Amniotic epithelial cell (primary cell): ENCODE results near the gene SLC22A1.
A peak's percentile ranks its signal among the peaks of the same experiment; 100 is the strongest.
"Not testable (repeated sequence)": the region's sequence is repeated elsewhere in the genome, so short reads cannot be mapped to it uniquely, and the experiment has no call there.

Source experiments
- DNase-seq: peaks from one replicate; pipeline ENCODE4 v3.0.0-alpha.2; 2010; ENCODE audit warnings: low read depth

The SLC22A1 gene

DNA sequence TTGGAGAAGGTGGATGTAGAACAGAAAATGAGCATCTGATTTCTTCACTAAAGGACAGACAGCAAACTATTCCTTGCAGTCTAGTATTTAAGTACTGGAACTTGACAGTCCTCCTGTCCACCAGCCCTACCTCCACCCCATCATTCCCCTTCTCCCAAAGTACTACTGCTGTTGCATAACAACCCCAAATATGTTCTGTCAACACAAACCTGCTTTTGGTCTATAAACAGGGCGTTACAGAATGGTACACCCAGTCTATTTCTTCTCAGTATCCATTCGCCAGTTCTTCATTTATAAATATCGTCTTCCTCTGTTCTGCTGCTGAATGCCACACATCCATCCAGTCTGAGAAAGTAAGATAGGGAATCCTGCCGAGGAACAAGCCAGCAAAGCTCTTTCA is 27.7 kb upstream of the SLC22A1 start:
- DNase-seq = no peak

- DNase-seq = no peak
Measured at GRCh38 chr6:160095146-160095845, 26.3 kb upstream of the SLC22A1 start.

- peak; percentile 12 for DNase-seq
Measured at GRCh38 chr6:160101277-160102205, 20.1 kb upstream of the SLC22A1 start.

DNA sequence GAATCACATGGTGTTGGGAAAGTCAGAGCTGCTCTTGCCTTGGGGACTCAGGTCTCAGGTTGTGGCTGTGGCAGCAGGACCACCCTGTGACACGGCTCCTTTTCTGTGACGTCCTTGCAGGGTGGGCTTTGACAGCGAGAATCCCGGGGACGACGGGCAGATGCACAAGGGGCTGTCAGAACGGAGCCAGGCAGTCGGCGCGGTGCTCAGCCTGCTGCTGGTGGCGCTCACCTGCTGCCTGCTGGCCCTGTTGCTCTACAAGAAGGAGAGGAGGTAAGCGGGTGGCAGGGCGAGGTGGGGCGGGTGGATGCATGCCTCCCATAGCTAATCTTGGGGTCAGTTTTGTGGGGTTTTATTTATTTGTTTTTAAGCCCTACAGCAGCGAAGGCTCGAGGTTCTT is 19.2 kb upstream of the SLC22A1 start:
- no peak for DNase-seq

DNA sequence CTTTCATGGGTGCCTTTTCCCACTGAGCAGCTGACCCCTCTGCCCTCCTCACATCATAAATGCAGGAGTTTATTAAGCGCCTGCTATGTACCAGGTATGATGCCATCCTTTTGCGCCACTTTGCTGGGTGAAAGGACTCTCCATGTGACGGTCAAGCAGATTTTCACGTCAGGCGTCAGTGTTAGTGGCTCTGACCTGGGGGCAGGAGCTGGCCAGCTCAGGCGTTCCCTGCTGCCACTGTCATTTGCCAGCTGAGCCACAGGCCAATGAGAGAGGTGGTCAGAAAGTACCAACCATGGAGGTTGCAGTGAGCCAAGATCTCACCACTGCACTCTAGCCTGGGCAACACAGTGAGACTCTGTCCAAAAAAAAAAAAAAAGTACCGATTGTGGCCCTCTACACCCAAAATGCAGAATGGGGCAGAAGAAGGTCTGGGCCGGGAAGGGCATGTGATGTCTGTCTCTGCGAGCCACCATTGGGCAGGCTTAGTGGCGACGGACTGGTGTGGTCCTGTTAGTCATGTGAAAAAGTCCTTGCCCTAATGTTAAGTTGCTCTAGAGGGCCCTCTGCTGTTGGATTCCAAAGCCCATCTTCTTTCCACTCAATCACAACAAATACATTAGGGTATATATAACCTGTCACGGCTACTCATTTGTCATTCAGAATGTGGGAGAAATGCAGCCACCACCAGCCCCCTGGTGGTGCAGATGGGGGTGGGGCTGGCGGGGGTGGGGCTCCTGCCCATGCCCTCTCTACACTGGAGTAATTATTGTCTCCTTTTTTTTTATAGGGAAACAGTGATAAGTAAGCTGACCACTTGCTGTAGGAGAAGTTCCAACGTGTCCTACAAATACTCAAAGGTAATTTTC is 18.4 kb upstream of the SLC22A1 start:
- peak; percentile 30 for DNase-seq

DNA sequence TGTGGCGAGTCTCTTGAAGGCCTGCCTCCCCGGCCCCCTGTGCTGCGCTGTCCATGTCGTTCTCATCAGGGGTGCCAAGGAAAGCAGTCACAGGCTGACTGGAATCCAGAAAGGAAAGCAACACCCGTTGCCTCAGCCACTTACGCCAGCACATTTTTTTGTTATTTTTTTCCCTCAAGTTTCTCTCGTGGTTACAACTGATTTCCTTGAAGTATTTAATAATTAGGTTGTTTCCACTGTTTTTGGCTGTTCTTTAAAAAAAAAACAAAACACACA is 17.9 kb upstream of the SLC22A1 start:
- DNase-seq = no peak

- no peak for DNase-seq
Measured at GRCh38 chr6:160104821-160105517, 16.6 kb upstream of the SLC22A1 start.

GRCh38 chr6:160106010-160106409 is 15.6 kb upstream of the SLC22A1 start:
- DNase-seq = no peak

- DNase-seq = no peak
Measured at GRCh38 chr6:160106701-160107100, 14.9 kb upstream of the SLC22A1 start.

DNA sequence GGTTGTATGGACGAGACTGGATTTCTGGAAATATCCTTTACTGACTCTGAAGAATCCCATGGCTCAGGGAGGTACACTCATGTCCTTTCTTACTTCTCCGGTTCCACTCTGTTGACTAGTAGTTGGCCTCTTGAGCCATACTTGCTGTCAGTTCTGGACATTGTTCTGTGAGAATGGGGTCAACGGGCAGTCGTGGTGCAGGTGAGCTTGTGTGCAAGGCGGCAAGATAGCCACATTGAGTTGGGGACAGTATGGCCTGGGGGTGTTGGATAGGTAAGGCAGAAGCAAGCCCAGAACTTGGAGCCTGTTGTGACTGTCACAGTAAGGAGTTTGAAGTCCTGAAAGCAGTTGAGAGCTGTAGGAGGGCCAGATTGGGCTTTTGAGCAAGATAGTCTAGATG is 13.5 kb upstream of the SLC22A1 start:
- DNase-seq = no peak

DNA sequence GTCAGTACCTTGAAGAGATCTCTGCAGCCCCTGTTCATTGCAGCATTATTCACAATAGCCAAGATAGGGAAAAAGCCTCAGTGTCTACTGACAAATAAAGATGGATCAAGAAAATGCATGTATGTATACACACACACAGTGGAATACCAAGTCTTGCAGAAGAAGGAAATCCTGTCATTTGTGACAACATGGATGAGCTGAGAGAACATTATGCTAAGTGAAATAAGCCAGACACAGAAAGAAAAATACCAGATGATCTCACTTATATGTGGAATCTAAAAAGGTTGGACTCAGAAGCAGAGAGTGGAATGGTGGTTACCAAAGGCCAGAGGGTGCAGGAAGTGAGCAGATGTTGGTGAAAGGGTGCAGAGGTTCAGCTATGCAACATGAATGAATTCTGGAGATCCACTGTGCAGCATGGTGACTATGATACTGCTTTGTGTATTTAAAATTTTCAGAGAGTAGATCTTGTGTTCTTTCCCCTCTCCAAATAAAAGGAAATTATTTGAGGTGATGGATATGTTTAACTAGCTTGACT is 11.0 kb upstream of the SLC22A1 start:
- DNase-seq = peak; percentile 43

- no peak for DNase-seq
Measured at GRCh38 chr6:160111806-160112205, 9.8 kb upstream of the SLC22A1 start.

DNA sequence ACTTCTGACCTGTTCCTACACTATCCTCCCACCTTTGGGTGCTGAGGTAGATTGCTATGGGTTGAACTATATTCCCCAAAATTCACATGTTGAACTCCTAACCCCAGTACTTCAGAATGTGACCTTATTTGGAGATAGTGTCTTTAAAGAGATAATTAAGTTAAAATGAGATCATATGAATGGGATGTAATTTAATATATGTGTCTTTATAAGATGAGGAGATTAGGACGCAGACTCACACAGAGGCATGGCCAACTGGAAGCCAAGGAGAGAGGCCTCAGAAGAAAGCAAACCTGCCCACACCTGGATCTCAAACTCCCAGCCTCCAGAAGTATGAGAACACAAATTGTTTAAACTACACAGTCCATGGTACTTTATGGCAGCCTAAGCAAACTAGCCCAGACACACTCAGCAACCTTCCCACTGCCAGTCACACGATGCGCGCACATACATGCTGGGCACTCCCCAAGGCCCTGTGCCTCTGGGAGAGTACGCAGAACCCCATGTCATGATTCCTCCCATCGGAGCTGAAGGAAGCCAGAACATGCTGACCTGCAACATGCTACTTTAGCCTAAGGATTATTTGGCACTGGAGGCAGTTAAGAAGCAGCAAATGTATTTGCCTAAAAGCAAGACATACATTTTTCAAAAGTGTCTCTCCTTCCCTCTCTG is 8.9 kb upstream of the SLC22A1 start:
- no peak for DNase-seq

- not testable (repeated sequence) for DNase-seq
Measured at GRCh38 chr6:160114536-160114935, 7.1 kb upstream of the SLC22A1 start.

DNA sequence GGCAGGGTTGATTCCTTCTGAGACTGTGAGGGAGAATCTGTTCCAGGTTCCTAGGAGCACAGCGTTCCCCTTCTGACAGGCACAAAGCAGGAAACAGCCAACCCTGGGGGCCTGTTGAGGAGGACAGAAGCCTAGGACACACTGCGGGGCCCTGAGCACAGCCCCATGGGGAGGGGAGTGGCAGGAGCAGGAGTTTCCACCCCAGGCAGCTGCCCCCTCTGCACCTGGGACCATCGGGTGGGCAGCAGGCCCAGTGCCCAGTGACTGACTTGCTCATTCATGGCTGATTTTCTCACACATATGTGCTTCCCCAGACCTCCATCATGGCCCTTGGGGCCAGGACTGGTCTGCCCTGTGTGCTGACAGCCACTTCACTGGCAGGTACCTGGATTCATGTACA is 6.2 kb upstream of the SLC22A1 start:
- DNase-seq = no peak

- no peak for DNase-seq
Measured at GRCh38 chr6:160116411-160116810, 5.2 kb upstream of the SLC22A1 start.

DNA sequence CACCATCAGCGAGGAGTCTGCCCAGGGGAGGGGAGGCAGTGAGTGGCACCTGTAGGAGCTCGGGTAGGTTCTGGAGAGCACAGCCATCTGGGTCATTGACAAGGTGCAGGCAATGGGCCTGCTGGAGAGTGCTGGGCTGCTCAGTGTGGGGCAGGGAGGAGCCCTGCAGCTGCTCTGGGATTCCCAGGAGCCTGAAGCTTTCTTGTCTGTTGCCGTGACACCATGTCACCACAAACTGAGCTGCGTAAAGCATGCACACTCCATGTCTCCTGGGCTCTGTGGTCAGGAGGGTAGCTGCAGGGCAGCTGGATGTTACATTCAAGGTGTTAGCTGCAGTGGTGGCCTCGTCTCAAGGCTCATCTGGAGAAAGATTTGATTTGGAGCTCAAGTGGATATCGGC is 4.5 kb upstream of the SLC22A1 start:
- DNase-seq = no peak

DNA sequence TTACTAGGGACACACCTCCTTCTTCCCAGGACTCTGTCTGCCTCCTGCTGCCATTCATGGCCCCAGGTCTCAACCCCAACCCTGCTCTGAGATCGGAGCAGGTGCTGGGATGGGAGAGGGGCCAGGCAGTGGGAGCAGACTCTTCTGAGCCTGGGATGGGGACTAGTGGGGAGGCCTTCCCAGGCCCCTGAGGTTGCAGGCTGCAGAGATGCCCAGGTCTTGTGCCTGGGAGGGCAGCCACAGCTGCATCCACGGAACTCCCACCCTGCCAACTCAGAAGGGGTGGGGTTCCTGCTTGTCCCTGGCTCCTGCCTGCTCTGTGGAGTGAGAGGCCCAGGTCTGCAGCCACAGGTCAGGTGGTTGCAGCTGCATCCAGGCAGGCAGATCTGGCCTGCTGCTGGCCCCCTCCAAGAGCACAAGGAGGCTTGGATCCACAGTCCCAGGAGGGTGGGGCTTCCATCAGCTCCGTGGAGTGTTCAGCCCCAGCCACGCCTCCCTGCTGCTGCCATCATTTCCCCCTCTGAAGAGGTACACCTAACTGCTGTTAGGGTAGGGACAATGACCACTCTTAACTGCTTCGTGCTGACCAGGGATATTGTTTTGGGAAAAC is 2.9 kb upstream of the SLC22A1 start:
- DNase-seq = no peak

GRCh38 chr6:160120087-160120486 is 1.5 kb upstream of the SLC22A1 start:
- DNase-seq = no peak

GRCh38 chr6:160121981-160122380 is 366 bp downstream of the SLC22A1 start:
- no peak for DNase-seq

GRCh38 chr6:160122744-160123143 is 1.1 kb downstream of the SLC22A1 start:
- DNase-seq = no peak
